Transverse colon (tissue), 3 donors: ENCODE measurements around the gene PC.
A peak's percentile ranks its signal among the peaks of the same experiment; 100 is the strongest.

ENCODE experiments used
- CTCF ChIP-seq, 5 experiments: fragments of 200-600 bp in 3 of 5; fragments of 450-650 bp in 2 of 5; sonication (generic) in 3 of 5; IDR thresholded peaks; 1 replicate in 2 of 5; 2 replicates in 3 of 5; pipeline ENCODE4 v1.5.1; 2016 to 2017; ENCODE audit warnings: antibody characterized with exemption in 5 of 5, inconsistent platforms in 3 of 5, mild to moderate bottlenecking in 2 of 5, moderate library complexity in 1 of 5
- EP300 ChIP-seq: sonication (generic); formaldehyde crosslinking; IDR thresholded peaks from one replicate; pipeline ENCODE4 v1.6.1; 2017; ENCODE audit warnings: antibody characterized with exemption, low read depth
- POLR2A ChIP-seq: fragments of 450-650 bp; IDR thresholded peaks from one replicate; pipeline ENCODE4 v1.6.1; 2016; ENCODE audit warnings: antibody characterized with exemption, mild to moderate bottlenecking, moderate library complexity

- TF ChIP-seq CTCF (IDR thresholded peaks at IDR 0.05) (peak; percentile 70 to 77 (median 73)), POLR2A (no peak), EP300 (no peak)
Measured at GRCh38 chr11:66883016-66883965, 74.9 kb downstream of the PC start.
